HepG2 (cell line): ENCODE data around the gene GRK6. TPM values are rescaled to one million over a fixed set of nuclear protein-coding genes. Genes with fewer than 3 reads are reported as not detected.

Experiments used
- ARNT2 ChIP-seq: sonication (generic); formaldehyde crosslinking; IDR thresholded peaks from 2 replicates; pipeline ENCODE4 v1.8.0; 2022; ENCODE audit warnings: mild to moderate bottlenecking, low read depth, missing genetic modification reagents, moderate library complexity
- CCAR2 ChIP-seq: fragments of 200-400 bp; formaldehyde crosslinking; optimal IDR thresholded peaks from 2 replicates; pipeline ENCODE3; 2018; ENCODE audit warnings: low read depth, mild to moderate bottlenecking, low read length, moderate library complexity
- DNMT1 ChIP-seq: sonication (generic); formaldehyde crosslinking; IDR thresholded peaks from 2 replicates; pipeline ENCODE4 v1.5.1; 2020; ENCODE audit warnings: mild to moderate bottlenecking, missing genetic modification reagents
- ERF ChIP-seq: IDR thresholded peaks from 2 replicates; pipeline ENCODE4 v1.6.1; 2018; ENCODE audit warnings: missing biosample characterization, missing genetic modification reagents
- GATAD1 ChIP-seq: IDR thresholded peaks from 2 replicates; pipeline ENCODE4 v1.6.1; 2016; ENCODE audit warnings: missing genetic modification reagents, missing compliant biosample characterization
- KMT2A ChIP-seq: sonication (generic); formaldehyde crosslinking; IDR thresholded peaks from 2 replicates; pipeline ENCODE4 v1.4.0; 2020; ENCODE audit warnings: missing genetic modification reagents
- MAX ChIP-seq: IDR thresholded peaks from 2 replicates; pipeline ENCODE4 v1.6.1; 2012; ENCODE audit warnings: inconsistent platforms
- MBD4 ChIP-seq: IDR thresholded peaks from 2 replicates; pipeline ENCODE4 v1.6.1; 2012; ENCODE audit warnings: low read length, inconsistent platforms, borderline replicate concordance
- MTA3 ChIP-seq: sonication (generic); formaldehyde crosslinking; IDR thresholded peaks from 2 replicates; pipeline ENCODE4 v1.4.0; 2020; ENCODE audit warnings: missing genetic modification reagents
- NR3C1 ChIP-seq: sonication (generic); formaldehyde crosslinking; IDR thresholded peaks from 2 replicates; pipeline ENCODE4 v1.4.0; 2020; ENCODE audit warnings: missing genetic modification reagents
- REPIN1 ChIP-seq: sonication (generic); formaldehyde crosslinking; IDR thresholded peaks from 2 replicates; pipeline ENCODE4 v1.8.0; 2022; ENCODE audit warnings: missing genetic modification reagents, low read depth, mild to moderate bottlenecking, borderline replicate concordance
- RFX1 ChIP-seq: fragments of 450-650 bp; IDR thresholded peaks from 2 replicates; pipeline ENCODE4 v1.6.1; 2017
- SNAI1 ChIP-seq: sonication (generic); formaldehyde crosslinking; IDR thresholded peaks from 2 replicates; pipeline ENCODE4 v1.5.0; 2020; ENCODE audit warnings: mild to moderate bottlenecking, missing genetic modification reagents, borderline replicate concordance
- STAG1 ChIP-seq: sonication (generic); formaldehyde crosslinking; IDR thresholded peaks from 2 replicates; pipeline ENCODE4 v1.4.0; 2020; ENCODE audit warnings: missing genetic modification reagents
- XRCC5 ChIP-seq: fragments of 200-400 bp; formaldehyde crosslinking; optimal IDR thresholded peaks from 2 replicates; pipeline ENCODE3; 2017; ENCODE audit warnings: mild to moderate bottlenecking, low read length
- YY1 ChIP-seq: IDR thresholded peaks from 2 replicates; pipeline ENCODE4 v1.6.1; 2011; ENCODE audit warnings: low read length, low read depth, moderate library complexity, mild to moderate bottlenecking; ENCODE audit not compliant: insufficient read depth, insufficient replicate concordance
- ZBTB7B ChIP-seq: sonication (generic); formaldehyde crosslinking; IDR thresholded peaks from 2 replicates; pipeline ENCODE4 v1.4.0; 2020; ENCODE audit warnings: missing genetic modification reagents
- ZMYM2 ChIP-seq: sonication (generic); formaldehyde crosslinking; IDR thresholded peaks from 2 replicates; pipeline ENCODE4 v1.8.0; 2022; ENCODE audit warnings: mild to moderate bottlenecking, missing genetic modification reagents
- ZNF124 ChIP-seq: sonication (generic); formaldehyde crosslinking; IDR thresholded peaks from 2 replicates; pipeline ENCODE4 v1.4.0; 2020; ENCODE audit warnings: missing genetic modification reagents
- ZNF256 ChIP-seq: sonication (generic); formaldehyde crosslinking; conservative IDR thresholded peaks from 2 replicates; pipeline ENCODE4 v1.4.0; 2020; ENCODE audit warnings: missing genetic modification reagents
- ZNF292 ChIP-seq: sonication (generic); formaldehyde crosslinking; IDR thresholded peaks from 2 replicates; pipeline ENCODE4 v1.8.1; 2022; ENCODE audit warnings: mild to moderate bottlenecking, low read depth, missing genetic modification reagents, borderline replicate concordance
- ZNF331 ChIP-seq: sonication (generic); formaldehyde crosslinking; IDR thresholded peaks from 2 replicates; pipeline ENCODE4 v1.4.0; 2020; ENCODE audit warnings: missing genetic modification reagents
- ZNF354B ChIP-seq: sonication (generic); formaldehyde crosslinking; IDR thresholded peaks from 2 replicates; pipeline ENCODE4 v1.8.0; 2022; ENCODE audit warnings: mild to moderate bottlenecking, missing genetic modification reagents
- ZNF547 ChIP-seq: sonication (generic); formaldehyde crosslinking; IDR thresholded peaks from 2 replicates; pipeline ENCODE4 v1.5.1; 2020; ENCODE audit warnings: mild to moderate bottlenecking, missing genetic modification reagents
- ZNF564 ChIP-seq: sonication (generic); formaldehyde crosslinking; IDR thresholded peaks from 2 replicates; pipeline ENCODE4 v1.8.1; 2023; ENCODE audit warnings: mild to moderate bottlenecking, missing genetic modification reagents
- ZNF747 ChIP-seq: sonication (generic); formaldehyde crosslinking; IDR thresholded peaks from 2 replicates; pipeline ENCODE4 v1.8.1; 2023; ENCODE audit warnings: missing genetic modification reagents, mild to moderate bottlenecking, borderline replicate concordance
- ZNF788 ChIP-seq: sonication (generic); formaldehyde crosslinking; IDR thresholded peaks from 2 replicates; pipeline ENCODE4 v1.5.0; 2020; ENCODE audit warnings: mild to moderate bottlenecking, missing genetic modification reagents, borderline replicate concordance
- ZNF792 ChIP-seq: IDR thresholded peaks from 2 replicates; pipeline ENCODE4 v1.6.1; 2016
- polyA plus RNA-seq, 8 experiments: library from polyadenylated mRNA; depleted of rRNA in 3 of 8; stranded (reverse) in 7 of 8; unstranded in 1 of 8; fragments of >200 nt; fragmentation: Illumina TruSeq in 4 of 8; extraction: Trizol in 4 of 8; gene quantifications; 2 replicates each; pipeline versions ENCODE4 v1.2.1 to v1.2.3, GENCODE V29; 2011 to 2016; ENCODE audit warnings: low read depth in 4 of 8, missing spikeins in 1 of 8, mixed read lengths in 1 of 8; ENCODE audit not compliant: insufficient read depth in 1 of 8
- total RNA-seq, 5 experiments: library from RNA; depleted of rRNA; stranded (reverse); fragments of >200 nt; fragmentation: Illumina TruSeq; extraction: Trizol; gene quantifications; 2 replicates each; pipeline ENCODE4 v1.2.3, GENCODE V29; 2016; ENCODE audit warnings: low read depth in 1 of 5
- TF ChIP-seq, protein P1 (sequence below): IDR thresholded peaks from 2 replicates; pipeline ENCODE4 v1.4.0; 2020; ENCODE audit warnings: mild to moderate bottlenecking, missing genetic modification reagents
- TF ChIP-seq, protein P2 (sequence below): sonication (generic); formaldehyde crosslinking; IDR thresholded peaks from 2 replicates; pipeline ENCODE4 v1.4.0; 2020; ENCODE audit warnings: low read depth, mild to moderate bottlenecking, missing genetic modification reagents

The GRK6 gene
- total and polyA plus RNA-seq, 2 of the 13 experiments (the other 11 are each of a cell fraction or from before 2014, with no cell fraction given): 13.2 to 19.9 TPM

- no peak for TF ChIP-seq ZNF256
- 0 out of 2 replicates have a peak, but pooled peaks have one; percentile 27 for TF ChIP-seq ZNF564 (CRISPR knock-in tag)
- TF ChIP-seq, protein P1, sequence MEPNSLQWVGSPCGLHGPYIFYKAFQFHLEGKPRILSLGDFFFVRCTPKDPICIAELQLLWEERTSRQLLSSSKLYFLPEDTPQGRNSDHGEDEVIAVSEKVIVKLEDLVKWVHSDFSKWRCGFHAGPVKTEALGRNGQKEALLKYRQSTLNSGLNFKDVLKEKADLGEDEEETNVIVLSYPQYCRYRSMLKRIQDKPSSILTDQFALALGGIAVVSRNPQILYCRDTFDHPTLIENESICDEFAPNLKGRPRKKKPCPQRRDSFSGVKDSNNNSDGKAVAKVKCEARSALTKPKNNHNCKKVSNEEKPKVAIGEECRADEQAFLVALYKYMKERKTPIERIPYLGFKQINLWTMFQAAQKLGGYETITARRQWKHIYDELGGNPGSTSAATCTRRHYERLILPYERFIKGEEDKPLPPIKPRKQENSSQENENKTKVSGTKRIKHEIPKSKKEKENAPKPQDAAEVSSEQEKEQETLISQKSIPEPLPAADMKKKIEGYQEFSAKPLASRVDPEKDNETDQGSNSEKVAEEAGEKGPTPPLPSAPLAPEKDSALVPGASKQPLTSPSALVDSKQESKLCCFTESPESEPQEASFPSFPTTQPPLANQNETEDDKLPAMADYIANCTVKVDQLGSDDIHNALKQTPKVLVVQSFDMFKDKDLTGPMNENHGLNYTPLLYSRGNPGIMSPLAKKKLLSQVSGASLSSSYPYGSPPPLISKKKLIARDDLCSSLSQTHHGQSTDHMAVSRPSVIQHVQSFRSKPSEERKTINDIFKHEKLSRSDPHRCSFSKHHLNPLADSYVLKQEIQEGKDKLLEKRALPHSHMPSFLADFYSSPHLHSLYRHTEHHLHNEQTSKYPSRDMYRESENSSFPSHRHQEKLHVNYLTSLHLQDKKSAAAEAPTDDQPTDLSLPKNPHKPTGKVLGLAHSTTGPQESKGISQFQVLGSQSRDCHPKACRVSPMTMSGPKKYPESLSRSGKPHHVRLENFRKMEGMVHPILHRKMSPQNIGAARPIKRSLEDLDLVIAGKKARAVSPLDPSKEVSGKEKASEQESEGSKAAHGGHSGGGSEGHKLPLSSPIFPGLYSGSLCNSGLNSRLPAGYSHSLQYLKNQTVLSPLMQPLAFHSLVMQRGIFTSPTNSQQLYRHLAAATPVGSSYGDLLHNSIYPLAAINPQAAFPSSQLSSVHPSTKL: 0 out of 2 replicates have a peak, but pooled peaks have one; percentile 26
- TF ChIP-seq ZNF354B: no peak
- TF ChIP-seq ZNF292 (CRISPR knock-in tag): no peak
- no peak for TF ChIP-seq RFX1
- no peak for TF ChIP-seq KMT2A
- no peak for TF ChIP-seq ZNF547 (CRISPR knock-in tag)
- TF ChIP-seq DNMT1: peak; percentile 43; the same call in 1 of the 2 replicates
- TF ChIP-seq MTA3 (CRISPR knock-in tag): no peak
- TF ChIP-seq ZNF747 (CRISPR knock-in tag): no peak
- peak; percentile 93 for TF ChIP-seq XRCC5
- TF ChIP-seq ZMYM2: no peak
- TF ChIP-seq ZNF788: 0 out of 2 replicates have a peak, but pooled peaks have one; percentile 50
- TF ChIP-seq ZBTB7B (CRISPR knock-in tag): peak; percentile 61; the same call in 1 of the 2 replicates
- TF ChIP-seq NR3C1 (CRISPR knock-in tag): no peak
- no peak for TF ChIP-seq ZNF792 (CRISPR knock-in tag)
- no peak for TF ChIP-seq MBD4
- TF ChIP-seq, protein P2, sequence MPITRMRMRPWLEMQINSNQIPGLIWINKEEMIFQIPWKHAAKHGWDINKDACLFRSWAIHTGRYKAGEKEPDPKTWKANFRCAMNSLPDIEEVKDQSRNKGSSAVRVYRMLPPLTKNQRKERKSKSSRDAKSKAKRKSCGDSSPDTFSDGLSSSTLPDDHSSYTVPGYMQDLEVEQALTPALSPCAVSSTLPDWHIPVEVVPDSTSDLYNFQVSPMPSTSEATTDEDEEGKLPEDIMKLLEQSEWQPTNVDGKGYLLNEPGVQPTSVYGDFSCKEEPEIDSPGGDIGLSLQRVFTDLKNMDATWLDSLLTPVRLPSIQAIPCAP (CRISPR knock-in tag): no peak
- peak; percentile 27; the same call in 1 of the 2 replicates for TF ChIP-seq MAX
- peak; percentile 41; the same call in 1 of the 2 replicates for TF ChIP-seq GATAD1 (CRISPR knock-in tag)
- peak; percentile 59 for TF ChIP-seq YY1
- 0 out of 2 replicates have a peak, but pooled peaks have one; percentile 28 for TF ChIP-seq ERF
- peak; percentile 64 for TF ChIP-seq STAG1 (CRISPR knock-in tag)
- no peak for TF ChIP-seq CCAR2
- peak; percentile 85 for TF ChIP-seq ZNF331 (CRISPR knock-in tag)
- no peak for TF ChIP-seq SNAI1
- TF ChIP-seq ARNT2 (CRISPR knock-in tag): peak; percentile 66; the same call in 1 of the 2 replicates
- no peak for TF ChIP-seq ZNF124 (CRISPR knock-in tag)
- TF ChIP-seq REPIN1: peak; percentile 73
These were observed 65.0 kb downstream of the GRK6 start (continued) for GRCh38 chr5:177491429-177491945.
